IPS DF 19.7 (cell line): Measurements from ENCODE around the gene RPL29.

ENCODE experiments used
- DNase-seq: peaks from one replicate; pipeline ENCODE4 v3.0.0-alpha.2; 2013; ENCODE audit warnings: low read depth, low spot score

Gene RPL29

DNA sequence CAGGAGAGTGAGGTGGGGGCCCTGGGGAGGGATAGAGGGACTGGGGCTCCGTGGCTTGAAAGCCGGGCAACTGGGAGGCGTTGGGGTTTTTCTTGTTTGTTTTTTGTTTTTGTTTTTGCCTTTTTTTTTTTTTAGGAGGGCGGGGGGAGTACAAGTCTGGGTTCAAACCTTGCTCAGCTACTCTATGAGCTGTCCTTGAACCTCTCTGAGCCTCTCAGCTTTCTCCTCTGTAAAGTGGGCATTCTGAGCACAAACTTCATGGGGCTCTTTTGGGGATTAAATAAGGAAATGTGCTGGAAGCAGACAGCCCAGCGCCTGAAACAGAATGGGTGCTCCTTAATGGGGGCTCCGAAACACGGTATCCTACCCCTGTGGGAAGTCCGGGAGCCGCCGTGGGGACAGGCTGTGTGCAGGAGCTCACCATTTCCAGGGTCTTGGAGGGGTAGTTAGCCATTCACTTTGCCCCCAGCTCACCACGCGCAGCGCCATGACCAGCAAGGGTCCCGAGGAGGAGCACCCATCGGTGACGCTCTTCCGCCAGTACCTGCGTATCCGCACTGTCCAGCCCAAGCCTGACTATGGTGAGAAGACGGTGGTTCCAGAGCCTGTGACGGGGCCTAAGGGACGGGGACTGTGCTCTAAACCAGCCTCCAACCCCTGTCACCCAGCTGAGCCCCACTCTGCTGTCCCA is 12.0 kb downstream of the RPL29 start:
- DNase-seq: no peak

DNA sequence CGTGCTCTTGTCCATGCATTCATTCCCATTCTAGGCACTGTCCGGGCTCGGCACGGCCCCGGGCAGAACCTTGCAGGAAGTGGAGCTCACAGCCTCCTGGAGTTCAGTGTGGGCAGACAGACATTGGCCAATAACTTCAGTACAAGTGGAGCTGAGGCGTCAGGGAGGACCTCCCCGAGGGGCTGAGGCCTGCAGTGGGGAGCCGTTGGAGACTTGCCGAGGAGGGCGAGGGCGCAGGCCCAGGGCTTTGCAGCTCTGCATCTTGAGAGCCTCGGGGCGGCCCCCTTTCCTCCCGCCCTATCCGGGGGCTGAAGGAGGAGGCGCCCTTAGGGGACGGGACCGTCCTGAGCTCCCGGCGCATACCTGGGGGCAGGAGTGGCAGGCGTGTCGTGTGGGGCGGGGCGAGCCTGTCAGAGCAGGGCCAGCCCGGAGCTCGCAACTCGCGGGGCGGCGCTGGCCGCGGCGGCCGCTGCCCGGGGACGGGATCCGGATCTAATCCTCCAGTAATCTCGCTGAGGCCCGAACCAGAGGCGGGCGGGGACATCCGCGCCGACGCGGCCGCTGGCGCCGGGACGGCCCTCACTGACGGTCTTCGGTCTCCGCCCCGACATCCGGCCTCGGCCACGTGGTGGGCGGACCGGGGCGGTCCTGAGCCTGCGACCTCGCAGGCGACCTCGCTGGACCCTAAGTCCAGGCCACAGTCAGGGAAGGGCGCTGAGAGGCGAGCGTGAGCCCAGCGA is 12.7 kb downstream of the RPL29 start, which contains the start of gene ACY1:
Gene ACY1, plus strand, starts transcription at position 698 of the 740 bp plus-strand sequence. CDS start 530 bp downstream, outside the sequence.
- no peak for DNase-seq

DNA sequence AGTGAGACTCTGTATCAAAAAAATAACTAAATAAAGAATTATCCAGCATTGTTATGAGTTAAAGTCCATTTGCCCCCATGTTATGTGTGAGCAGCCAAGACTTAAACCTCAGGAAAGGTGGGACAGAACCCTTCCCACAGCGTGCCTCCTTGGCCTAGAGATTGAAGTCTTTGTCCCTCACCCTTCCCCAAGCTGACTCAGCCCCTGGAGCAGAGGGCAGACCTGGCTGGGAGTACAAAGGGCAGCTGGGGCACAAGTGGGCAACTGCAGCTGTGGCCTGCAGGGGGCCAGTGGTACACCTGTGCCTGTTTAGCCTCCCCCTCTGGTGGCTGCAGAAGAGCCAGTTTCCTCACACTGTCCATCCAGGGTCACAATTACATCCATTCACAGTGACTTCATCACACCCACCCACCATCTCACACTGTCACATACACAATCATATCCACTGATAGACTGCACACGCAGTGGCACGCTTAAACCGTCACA is 13.3 kb downstream of the RPL29 start:
- DNase-seq: no peak

DNA sequence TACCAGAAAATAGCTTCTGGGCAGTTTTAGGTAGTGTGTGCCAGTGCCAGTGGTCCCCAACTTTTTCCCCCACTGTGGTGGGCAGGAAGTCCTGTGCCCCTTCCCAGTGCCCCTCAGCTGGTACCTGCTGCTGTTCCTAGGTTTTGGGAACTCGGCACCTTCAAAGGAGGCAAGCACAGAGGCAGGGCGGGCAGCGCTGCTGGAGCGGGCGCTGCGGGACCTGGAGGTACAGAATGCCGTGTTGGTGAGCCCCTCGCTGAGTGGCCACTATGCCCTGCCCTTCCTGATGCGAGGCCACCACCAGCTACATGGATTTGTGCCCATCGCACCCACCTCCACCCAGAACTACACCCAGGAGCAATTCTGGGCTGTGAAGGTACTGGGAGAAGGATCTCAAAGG is 15.4 kb downstream of the RPL29 start:
- DNase-seq: no peak

DNA sequence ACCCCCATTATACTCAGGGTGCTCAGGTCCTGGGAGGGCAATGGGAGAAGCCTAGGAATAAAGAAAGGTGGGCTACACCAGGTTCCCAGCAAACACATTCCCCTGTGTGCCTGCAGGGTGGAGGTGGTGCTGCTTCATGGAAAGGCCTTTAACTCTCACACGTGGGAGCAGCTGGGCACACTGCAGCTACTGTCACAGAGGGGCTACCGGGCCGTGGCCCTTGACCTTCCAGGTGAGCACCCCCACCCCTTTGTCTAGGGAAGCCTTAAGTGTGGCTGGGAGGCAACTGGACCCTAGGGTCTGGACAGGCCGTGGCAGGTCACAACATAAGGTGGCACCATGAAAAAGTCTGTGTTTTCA is 17.6 kb downstream of the RPL29 start:
- no peak for DNase-seq

DNA sequence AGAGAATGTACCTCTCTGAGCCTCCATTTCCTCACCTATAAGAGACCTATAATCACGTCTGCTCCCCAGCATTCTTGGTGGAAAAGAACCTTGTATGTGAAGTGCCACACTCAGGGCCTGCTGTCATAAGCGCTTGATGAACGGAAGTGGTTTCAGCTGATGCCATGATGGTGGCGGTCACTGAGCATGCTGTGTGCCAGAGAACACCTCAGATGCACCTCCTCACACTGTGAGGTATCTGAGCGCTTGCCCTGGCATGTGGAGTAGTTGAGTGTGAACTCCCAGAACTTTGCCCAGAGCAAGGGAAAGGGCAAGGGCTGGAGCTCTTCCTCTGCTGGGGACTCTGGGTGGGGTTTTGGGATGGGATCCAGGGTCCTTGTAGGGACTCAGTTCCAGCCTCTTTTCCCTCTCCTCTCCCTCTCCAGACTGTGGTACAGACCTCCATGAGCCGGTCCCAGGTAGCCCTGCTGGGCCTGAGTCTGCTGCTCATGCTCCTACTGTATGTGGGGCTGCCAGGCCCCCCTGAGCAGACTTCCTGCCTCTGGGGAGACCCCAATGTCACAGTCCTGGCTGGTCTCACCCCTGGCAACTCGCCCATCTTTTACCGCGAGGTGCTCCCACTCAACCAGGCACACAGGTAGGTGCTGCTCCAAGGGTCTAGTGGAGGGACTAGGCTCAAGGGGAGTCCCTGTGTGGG is 18.1 kb downstream of the RPL29 start:
- DNase-seq: no peak

DNA sequence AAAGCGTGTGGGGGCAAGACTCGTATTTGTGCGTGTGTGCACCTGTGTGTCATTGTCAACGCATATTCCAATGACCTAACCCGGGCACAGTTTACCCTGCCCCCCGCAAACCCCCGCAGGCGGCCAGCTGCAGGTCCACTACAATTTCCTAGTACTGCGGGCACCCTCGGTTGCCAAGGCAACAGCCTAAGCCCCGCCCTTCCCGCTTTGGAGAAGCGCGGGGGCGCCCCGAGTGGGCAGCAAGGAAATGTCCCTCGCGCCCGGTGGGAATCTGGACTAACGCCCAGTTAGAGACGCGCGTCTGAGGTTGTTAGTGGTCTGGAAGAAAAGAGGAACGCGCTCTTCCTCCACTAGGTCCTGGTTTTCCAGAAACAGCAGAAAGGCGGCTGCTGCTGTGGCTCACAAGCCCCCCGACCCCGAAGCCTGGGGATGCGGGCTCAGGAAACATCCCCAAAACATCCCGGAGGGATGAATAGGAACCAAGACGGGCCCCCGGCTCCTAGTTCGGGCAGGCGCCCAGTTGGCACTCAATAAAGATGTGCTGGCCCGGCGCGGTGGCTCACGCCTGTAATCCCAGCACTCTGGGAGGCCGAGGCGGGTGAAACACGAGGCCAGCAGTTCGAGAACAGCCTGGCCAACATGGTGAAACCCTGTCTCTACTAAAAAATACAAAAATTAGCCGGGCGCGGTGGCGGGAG is 19.7 kb downstream of the RPL29 start:
- DNase-seq: no peak

DNA sequence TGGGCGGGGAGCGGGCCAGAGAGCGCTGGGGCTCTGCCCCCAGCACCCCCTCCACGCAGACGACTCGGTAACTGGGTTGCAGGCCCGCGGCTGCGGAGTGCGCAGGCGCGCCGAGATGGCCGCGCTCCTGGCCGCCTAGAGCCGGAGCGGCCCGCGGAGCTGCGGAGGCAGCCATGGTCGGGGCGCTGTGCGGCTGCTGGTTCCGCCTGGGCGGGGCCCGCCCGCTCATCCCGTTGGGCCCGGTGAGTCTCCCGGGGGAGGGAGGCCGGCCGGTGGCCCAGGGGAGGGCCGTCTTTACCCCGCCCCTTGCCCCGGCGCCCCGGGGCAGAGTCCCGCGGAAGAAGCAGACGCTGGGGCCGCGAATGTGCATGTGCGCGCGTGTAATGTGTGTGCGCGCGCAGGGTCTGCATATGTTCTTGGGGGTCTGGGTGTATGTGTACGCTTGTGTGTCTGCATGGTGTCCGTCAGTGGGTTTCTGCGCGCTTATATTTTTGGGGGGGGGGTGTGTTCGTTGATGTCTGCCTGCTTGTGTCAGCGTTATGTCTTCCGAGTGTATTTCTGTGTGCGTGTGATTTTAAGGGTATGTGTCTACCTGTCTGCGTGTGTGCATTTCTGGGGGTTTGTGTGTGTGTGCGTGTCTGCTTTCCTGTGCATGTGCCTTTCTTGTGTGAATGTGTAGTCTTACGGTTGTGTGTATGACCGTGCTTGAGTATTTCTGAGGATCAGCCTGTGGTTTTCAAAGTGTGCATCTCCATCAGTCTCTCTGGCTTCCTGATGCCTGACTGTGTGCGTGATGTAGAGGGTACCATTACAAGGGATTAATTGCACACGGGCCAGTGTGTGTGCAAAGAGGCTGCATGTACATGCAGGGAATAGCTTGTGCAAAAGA is 20.5 kb downstream of the RPL29 start, which contains the start of gene ABHD14A:
Gene ABHD14A, plus strand, starts transcription at position 102 of the 889 bp plus-strand sequence. Its CDS starts 72 bp downstream, at position 174.
- no peak for DNase-seq

DNA sequence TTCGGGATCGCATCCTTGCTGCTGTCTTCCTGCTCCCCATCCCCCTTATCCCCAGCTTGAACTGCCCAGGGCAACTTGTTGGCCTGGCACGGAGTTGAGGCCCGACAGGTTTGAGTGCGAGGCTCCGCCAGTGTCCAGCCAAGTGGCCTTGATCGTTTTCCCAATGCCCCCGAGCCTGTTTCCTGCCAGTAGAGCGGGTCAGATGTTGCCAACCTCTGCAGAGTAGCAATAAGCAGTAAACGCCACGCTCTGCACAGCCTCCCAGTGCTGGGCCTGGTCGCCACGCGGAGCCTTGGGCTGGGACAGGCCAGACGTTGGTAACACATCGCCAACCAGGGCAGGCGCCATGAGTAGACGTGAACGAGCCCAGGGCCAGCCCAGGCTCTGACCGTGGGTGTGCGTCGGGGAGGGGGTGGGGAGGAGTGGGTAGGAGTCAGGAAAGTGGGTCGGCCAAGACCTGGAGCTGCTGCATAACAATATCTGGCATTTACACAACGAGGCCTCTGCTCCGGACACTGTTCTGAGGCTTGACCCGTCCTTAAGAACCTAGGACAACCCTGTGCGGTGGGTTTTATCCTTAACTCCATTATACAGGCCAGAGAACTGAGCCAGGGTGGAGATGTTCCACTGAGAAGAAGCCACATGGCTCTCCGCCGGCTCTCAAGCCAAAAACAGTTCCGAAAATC is 21.3 kb downstream of the RPL29 start:
- DNase-seq: no peak

DNA sequence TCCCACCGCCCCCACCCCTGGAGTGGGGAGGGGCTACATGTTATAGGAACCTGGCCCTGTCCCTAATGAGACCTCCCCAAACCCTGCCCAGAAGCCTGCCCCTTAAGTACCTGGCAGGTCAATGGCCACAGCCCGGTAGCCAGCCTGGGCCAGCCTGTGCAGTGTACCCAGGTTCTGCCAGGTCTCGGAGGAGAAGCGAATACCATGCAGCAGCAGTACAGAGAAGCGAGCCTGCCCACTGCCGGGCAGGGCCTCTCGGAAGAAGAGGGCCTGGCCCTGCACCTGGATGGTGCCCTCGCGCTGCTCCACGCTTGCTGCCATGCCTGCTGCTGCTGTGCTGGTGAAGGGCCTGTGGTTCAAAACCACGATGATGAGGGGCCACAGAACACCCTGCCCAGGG is 24.3 kb downstream of the RPL29 start:
- DNase-seq: no peak

DNA sequence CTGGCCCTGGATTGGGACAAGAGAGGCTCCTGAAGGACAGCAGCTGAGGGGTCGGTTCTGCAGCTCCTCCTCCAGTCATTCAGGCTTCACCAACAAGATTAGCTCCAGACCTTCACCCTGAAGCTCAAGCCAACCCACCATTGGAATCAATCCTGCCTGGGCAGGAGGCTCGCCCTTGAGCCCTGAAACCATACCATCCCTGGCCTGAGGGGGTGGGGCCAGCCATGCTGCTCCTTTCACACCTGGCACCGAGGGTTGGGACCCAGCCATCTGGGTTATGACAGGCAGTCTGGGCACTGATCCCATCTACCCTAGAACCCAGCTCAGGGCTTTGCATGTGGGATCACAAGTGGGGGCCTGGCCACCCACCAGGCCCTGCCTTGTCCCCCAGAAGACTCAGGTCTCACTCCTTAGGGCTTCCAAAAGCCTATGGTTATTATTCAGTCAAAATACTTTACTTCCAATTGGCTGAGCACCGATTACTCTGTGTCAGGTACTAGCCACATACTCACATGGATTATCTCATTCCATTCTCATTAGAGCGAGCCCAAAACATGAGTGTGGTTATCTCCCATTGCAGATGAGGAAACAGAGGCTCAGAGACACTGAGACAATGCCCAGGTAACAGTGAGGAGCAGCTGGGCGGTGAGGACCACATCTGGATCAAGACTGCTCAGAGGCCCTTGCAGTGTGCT is 24.9 kb downstream of the RPL29 start:
- no peak for DNase-seq

DNA sequence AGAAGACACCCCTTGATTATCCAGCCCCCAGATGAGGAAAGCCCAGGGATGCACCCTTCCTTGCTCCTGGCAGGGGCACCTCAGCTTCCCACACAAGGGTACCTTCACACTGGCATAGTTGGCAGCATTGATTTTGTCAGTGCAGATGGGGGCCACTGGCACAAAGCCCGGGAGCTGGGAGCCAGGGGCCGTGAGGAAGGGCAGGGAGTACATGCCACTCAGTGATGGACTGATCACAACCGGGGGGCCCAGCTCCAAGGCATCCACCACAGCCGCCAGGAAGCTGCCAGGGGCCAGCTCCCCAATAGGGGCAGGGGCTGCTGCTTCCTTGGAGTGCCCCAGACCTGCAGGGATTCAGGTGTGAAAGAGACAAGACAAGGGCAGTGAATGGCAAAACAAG is 25.9 kb downstream of the RPL29 start:
- DNase-seq: no peak

DNA sequence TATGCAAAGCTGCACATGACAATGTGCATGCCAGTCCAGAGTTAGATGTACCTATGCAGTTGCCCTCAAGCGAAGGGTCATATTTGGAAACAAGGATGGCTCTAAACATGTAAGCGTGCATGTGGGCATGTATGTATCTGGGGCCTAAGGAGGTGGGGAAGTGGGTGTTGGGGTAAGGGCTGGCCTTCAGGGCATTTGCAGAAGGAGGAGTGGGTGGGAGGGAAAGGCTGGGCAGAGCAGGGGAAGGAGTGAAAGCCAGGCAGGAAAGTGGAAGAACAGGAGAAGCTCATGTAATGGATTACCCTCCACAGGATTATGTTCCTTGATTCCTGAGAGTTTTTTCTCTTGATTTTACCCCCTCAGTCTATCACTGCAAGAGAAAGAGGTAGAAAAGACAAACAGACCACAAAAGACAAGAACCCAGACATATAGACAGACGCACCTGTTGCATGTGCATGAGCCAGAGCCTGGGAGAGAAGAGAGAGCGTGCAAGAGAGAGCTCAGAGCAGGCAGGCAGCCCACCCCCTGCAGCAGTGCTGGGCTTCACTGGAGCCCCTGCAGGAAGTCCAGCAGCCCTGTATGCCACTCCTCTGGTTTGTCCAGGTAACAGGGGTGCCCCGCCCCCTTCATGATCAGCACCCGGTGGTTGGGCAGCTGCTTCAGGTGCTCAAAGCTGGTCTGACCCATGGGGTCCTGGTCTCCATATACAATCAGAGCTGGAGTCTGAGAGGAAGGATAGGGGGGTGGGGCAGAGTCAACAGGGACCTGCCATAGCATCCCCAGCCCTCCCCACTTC is 26.6 kb downstream of the RPL29 start:
- DNase-seq: no peak

DNA sequence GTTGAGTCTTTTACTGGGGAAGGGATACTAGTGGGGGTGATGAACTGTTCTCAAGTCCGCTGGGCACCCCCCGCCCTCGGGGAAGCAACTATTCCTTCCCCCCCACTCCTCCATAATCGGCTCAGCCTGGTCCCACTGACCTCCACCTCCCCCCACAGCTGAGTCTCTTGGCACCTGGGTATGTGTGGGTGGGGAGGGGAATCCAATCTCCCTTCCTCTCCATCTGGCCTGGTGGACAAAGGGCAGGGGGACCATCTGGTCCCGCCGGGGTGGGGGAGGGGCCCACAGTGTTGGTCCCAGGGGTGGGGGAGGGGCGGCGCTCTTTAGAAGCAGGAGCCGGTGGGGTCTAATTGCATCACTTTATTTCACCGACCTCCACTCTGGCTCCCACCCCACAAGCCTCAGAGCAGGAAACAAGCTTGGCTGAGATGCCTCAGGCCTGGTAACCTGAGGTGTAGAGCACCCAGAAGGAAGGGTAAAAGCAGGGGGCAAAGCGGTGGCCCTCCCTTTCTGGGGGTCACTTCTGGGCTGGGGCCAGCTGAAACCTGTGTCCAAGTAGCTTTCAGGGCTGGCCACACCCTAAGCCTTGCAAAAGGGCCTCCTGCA is 27.4 kb downstream of the RPL29 start:
- DNase-seq: no peak

DNA sequence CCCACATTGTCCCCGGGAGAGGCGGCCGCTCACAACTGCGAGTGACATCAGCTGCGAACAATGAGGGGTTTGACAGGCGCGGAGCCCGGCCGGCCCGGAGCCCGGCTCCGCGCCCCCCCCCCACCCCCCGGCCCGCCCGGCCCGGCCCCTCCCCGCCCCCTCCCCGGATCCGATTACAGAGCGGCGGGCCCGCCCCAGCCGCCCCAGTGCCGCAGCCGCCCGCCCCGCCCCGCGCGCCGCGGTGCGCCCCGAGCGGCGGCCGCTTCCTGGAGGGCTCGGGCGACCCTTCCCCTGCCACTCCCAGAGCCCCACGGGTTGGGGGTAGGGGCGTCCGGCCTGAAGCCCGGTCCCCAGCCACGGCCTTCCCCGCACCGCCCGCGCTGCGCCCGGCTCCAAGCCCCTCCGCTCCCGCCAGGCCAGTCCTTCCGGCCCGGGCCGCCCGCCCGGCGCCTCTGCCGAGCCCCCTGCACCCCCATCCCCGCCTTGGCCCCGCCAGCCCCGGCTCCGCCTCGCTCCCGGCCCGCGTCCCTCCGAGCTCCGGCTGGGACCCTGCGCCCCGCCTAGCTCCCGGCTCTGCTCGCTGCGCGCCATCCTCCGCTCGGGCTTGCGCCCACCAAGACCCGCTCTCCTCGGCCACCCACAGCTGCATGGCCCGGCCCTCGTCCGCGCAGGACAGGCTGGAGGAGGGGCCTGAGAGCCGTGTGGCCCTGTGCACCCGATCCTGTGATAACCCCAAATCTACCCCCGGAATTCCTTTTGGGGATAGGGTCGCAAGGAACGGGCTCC is 28.1 kb downstream of the RPL29 start, which contains the start of gene PCBP4:
Gene PCBP4, minus strand, starts transcription at position 71 of the 786 bp plus-strand sequence. CDS start 6,214 bp downstream, outside the sequence.
- no peak for DNase-seq

DNA sequence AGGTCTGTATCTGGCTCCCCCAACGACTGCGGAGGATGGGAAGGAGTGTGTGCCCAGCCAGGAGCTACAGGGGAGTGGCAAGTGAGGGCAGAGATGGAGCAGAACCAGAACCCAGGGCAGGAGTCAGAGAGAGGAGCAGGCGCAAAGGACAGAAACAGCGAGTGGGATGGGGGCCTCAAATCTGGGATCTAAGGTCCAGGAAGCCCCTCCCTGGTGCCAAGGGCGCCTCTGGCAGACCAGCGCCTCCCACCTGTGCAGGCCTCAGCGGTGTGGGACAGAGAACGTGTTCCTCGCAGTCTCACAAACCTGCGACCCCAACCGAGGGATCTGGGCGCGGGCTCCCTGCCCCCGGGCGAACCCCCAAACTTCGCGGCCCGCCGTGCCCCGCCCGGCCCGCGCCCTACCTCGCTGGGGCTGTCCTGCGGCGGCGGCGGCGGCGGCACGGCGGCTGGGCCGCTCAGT is 28.7 kb downstream of the RPL29 start:
- no peak for DNase-seq

DNA sequence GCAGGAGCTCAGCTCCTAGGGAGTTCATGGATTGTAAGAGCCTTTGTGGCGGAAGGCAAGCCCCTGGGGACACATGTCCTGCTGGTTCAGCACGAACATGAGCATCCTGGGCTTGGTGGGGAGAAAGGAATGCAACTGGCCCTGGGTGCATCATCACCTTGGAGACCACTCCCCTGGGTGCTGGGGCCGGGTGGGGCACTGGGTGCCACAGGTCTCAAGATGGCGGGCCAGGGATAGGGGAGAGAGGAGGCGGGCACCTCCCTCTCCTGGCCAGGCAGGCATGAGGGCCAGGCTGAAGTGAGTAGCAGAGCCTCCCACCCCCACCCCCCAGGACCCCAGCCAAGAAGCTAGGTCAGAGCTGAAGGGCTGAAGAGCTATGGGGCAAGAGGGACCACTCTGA is 29.2 kb downstream of the RPL29 start:
- no peak for DNase-seq
